Chondrocyte (in vitro differentiated cells): ENCODE measurements around the gene PAX8. TPM values are rescaled to one million over a fixed set of nuclear protein-coding genes. Genes with fewer than 3 reads are reported as not detected.

ENCODE experiments used
- DNase-seq: peaks from one replicate; pipeline ENCODE4 v3.0.0; 2021; ENCODE audit warnings: mixed read lengths, low spot score
- H3K27ac Mint-ChIP-seq: one replicate; pipeline ENCODE4 v1.8.0; 2021; ENCODE audit warnings: mild to moderate bottlenecking, moderate library complexity, mixed read lengths; ENCODE audit not compliant: unreplicated experiment
- H3K27me3 Mint-ChIP-seq: 2 replicates; pipeline ENCODE4 v1.8.0; 2021; ENCODE audit warnings: low read depth, mixed read lengths
- H3K36me3 Mint-ChIP-seq: 2 replicates; pipeline ENCODE4 v1.8.0; 2021; ENCODE audit warnings: low read depth, mixed read lengths
- H3K4me1 Mint-ChIP-seq: 2 replicates; pipeline ENCODE4 v1.8.0; 2021; ENCODE audit warnings: low read depth, mild to moderate bottlenecking, mixed read lengths
- H3K4me3 Mint-ChIP-seq: one replicate; pipeline ENCODE4 v1.8.0; 2021; ENCODE audit warnings: mild to moderate bottlenecking, moderate library complexity, mixed read lengths; ENCODE audit not compliant: unreplicated experiment
- H3K9me3 Mint-ChIP-seq: 2 replicates; pipeline ENCODE4 v1.8.0; 2021; ENCODE audit warnings: low read depth, mixed read lengths
- total RNA-seq: library from RNA; stranded (reverse); gene quantifications from 3 replicates; pipeline ENCODE4 v1.2.1, GENCODE V29; 2021
- TF ChIP-seq, protein P1 (sequence below): fragments of 200-600 bp; sonication (generic); IDR thresholded peaks from 2 replicates; pipeline ENCODE4 v1.5.0; 2021; ENCODE audit warnings: antibody characterized with exemption, mild to moderate bottlenecking, moderate library complexity

The PAX8 gene
- total RNA-seq, 1 donor from 2014 or later, result not detected

DNA sequence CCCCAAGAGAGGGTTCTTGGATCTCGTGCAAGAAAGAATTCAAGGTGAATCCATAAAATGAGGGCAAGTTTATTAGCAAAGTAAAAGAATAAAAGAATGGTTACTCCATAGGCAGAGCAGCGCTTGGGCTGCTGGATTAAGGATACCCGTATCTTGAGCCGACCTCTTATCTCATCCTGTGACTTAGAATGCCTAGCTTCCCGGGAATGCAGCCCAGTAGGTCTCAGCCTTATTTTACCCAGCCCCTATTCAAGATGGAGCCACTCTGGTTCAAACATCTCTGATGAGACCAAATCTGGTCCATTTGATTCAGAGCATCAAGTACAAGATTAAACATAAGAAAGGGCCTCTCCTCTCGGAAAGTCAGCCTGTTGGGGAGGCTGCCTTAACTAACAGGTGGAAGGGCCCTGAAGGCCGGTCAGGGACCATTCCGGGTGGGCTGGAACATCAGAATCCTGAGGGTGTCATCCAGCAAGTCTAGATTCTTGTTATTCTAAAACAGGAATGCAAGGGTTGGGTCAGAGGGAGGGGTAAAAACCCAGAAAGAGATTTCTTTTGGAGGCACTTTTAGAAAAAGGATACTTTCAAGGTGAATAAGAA lies 99.2 kb downstream of the PAX8 start:
- TF ChIP-seq, protein P1, sequence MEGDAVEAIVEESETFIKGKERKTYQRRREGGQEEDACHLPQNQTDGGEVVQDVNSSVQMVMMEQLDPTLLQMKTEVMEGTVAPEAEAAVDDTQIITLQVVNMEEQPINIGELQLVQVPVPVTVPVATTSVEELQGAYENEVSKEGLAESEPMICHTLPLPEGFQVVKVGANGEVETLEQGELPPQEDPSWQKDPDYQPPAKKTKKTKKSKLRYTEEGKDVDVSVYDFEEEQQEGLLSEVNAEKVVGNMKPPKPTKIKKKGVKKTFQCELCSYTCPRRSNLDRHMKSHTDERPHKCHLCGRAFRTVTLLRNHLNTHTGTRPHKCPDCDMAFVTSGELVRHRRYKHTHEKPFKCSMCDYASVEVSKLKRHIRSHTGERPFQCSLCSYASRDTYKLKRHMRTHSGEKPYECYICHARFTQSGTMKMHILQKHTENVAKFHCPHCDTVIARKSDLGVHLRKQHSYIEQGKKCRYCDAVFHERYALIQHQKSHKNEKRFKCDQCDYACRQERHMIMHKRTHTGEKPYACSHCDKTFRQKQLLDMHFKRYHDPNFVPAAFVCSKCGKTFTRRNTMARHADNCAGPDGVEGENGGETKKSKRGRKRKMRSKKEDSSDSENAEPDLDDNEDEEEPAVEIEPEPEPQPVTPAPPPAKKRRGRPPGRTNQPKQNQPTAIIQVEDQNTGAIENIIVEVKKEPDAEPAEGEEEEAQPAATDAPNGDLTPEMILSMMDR, result no peak
- no peak overlapping the region for H3K4me3 Mint-ChIP-seq
- no peak overlapping the region for H3K27ac Mint-ChIP-seq
- no peaks in the 10 kb centered on the region for H3K36me3 Mint-ChIP-seq
- DNase-seq, result no peak
- no peaks in the 10 kb centered on the region for H3K4me1 Mint-ChIP-seq
- H3K9me3 Mint-ChIP-seq, result no peaks in the 10 kb centered on the region
- H3K27me3 Mint-ChIP-seq, result no peaks in the 10 kb centered on the region

DNA sequence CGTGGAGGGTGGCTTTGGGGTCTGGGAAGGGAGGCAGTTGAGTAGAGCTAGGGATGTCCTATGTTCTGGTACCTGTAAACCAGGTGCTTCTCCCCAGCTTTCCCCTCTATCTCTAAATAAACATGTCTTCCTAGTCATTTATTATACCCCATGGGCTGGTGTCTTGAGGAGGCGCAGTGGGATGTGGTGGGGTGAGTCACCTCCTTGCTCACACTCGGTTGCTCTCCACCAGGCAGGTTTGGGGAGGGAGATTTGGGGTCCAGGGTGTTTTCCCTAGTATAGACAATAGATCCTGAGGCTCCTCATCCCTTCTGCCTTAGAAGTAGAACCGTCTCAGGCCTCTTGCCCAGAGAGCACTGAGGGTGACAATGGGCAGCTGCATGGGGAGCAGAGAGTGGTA lies 99.8 kb downstream of the PAX8 start:
- TF ChIP-seq, protein P1, result no peak
- Mint-ChIP-seq H3K4me3 (no peak overlapping the region), H3K9me3 (no peaks in the 10 kb centered on the region), H3K27ac (no peak overlapping the region), H3K4me1 (no peaks in the 10 kb centered on the region), H3K27me3 (no peaks in the 10 kb centered on the region), H3K36me3 (no peaks in the 10 kb centered on the region)
- DNase-seq, result no peak

DNA sequence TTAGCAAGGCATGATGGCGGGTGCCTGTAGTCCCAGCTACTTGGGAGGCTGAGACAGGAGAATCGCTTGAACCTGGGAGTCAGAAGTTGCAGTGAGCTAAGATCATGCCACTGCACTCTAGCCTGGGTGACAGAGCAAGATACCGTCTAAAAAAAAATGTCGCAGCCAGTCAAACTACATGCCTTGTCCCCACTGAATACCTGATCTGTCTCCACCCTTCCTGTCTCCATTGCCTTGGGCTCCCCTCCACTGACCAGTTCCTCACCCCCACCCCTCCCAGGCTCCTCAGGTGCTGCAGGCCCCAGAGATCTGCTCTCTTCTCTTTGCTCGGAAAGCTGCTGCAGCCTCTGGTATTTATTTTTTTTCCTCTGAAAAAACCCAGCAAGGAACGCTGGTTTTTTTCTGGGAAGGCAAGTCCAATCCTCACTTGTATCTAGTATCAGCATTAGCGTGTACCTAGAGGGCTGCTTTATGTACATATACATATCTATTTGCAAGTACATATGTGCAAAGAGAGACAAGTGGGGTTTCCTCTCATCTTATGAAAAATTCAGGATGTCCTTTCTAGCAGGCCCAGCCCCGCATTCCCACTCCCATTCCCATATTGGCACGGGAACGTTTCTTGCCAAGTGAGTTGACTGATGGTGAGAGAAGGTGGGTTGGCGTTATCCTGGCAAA lies 100.5 kb downstream of the PAX8 start:
- no peaks in the 10 kb centered on the region for H3K4me1 Mint-ChIP-seq
- H3K4me3 Mint-ChIP-seq, result no peak overlapping the region
- no peak overlapping the region for H3K27ac Mint-ChIP-seq
- H3K27me3 Mint-ChIP-seq, result no peaks in the 10 kb centered on the region
- H3K36me3 Mint-ChIP-seq, result no peaks in the 10 kb centered on the region
- TF ChIP-seq, protein P1, result no peak
- no peaks in the 10 kb centered on the region for H3K9me3 Mint-ChIP-seq
- DNase-seq, result no peak

DNA sequence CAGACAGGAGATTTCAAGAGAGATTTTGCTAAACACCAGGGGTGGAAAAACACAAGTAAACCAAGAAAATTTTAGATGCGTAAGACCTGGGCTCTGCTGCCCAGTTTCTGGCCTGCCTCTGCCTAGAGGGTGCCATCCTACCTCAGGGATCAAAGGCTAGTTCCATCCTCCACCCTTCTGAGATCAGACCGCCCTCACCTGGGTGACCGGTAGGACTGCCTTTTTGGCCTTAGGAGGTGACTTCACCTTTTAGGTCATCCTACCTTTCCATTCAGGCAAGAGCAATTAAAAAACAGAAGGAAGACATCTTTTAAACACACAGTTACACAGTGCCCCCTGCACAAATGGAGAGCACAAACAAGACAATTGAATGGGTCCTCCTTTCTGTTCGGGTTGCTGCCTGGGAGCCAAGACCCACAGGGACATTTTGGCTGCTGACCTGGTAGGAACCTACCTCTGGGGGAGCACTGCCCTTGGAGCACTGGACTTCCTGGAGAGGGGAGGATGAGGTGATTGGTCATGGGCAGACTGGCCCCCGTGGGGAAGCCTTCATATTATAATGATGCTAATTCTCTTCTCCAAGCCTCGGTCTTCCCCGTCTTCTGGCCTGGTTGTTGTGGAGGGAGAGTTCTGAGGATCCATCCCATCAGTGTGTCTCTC lies 101.9 kb downstream of the PAX8 start:
- TF ChIP-seq, protein P1, result no peak
- DNase-seq, result no peak
- Mint-ChIP-seq H3K4me1 (no peaks in the 10 kb centered on the region), H3K27ac (no peak overlapping the region), H3K27me3 (no peaks in the 10 kb centered on the region), H3K9me3 (no peaks in the 10 kb centered on the region), H3K4me3 (no peak overlapping the region), H3K36me3 (no peaks in the 10 kb centered on the region)

DNA sequence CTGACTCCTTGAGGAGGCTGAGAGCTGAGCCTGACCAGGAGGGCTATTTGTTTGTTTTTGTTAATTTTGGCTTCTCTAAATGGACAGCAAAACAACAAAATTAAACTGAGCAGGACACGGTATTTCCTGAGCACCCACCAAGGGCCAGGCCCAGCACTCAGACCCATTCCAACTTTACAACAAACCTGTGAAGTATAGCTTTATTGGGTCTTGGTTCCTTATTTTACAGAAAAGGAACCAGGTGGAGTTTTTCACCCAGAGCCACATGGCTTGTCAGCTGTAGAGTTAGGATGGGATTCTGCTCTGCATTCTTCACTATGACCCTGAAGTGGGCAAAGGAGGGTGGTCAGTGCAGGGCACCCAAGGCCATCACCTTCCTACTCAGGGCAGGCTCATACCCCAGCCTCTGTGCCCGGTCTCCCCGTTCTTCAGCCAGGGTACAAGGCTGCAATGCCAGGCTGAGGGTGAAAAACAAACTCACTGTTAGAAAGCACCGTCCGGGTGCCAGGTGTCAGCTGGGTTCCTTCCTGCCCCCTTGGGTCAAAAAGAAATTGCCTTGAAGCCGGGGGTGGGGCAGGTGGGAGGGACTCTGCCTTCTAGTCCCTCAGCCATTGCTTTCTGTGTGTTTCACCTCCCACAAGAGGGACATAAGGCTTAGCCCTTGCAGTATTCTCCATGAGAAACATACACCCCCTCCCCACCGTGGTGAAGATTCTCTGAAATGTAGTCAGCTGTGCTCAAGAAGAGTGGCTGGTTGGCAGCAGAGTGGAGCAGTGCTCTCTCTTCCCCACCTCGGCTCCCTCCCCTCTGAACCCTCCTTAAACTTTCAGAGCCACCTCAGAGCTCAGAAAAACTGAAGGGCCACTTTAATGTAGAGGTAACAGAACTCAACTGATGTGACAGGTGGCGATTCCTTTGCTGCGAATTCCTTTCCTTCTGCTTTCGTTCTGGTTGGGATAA lies 102.7 kb downstream of the PAX8 start:
- Mint-ChIP-seq H3K9me3 (no peaks in the 10 kb centered on the region), H3K4me1 (no peaks in the 10 kb centered on the region), H3K27me3 (no peaks in the 10 kb centered on the region), H3K4me3 (no peak overlapping the region), H3K27ac (no peak overlapping the region), H3K36me3 (no peaks in the 10 kb centered on the region)
- no peak for DNase-seq
- TF ChIP-seq, protein P1, result no peak
